CD14-positive monocyte (primary cell): Measurements from ENCODE around the gene BIRC5. TPM values are rescaled to one million over a fixed set of nuclear protein-coding genes. Genes with fewer than 3 reads are reported as not detected.

ENCODE experiments used
- DNase-seq, 3 donors: peaks; one replicate each; pipeline ENCODE4 v3.0.0-alpha.2; 2011 to 2022
- H2AFZ ChIP-seq: 2 replicates; pipeline ENCODE4 v1.6.0; 2012; ENCODE audit warnings: mild to moderate bottlenecking, low read depth, low read length, inconsistent platforms; ENCODE audit not compliant: insufficient read depth, poor library complexity, severe bottlenecking
- H3K27ac ChIP-seq, 2 donors: 1 replicate in 1 of 2; 2 replicates in 1 of 2; pipeline ENCODE4 v1.5.1; 2012 to 2013; ENCODE audit warnings: low read length in 2 of 2, control low read depth in 1 of 2, inconsistent platforms in 1 of 2, low read depth in 1 of 2, mild to moderate bottlenecking in 1 of 2
- H3K27me3 ChIP-seq, 2 donors: one replicate each; pipeline versions ENCODE4 v1.6.0 to v1.6.1; 2011 to 2013; ENCODE audit warnings: low read length in 2 of 2; ENCODE audit not compliant: control insufficient read depth in 2 of 2, insufficient read depth in 2 of 2
- H3K36me3 ChIP-seq, 2 donors: replicated peaks in 1 of 2; 1 replicate in 1 of 2; 2 replicates in 1 of 2; pipeline versions ENCODE4 v1.5.1 to v1.6.1; 2012 to 2013; ENCODE audit warnings: low read length in 2 of 2, control low read depth in 1 of 2, inconsistent platforms in 1 of 2, mild to moderate bottlenecking in 1 of 2; ENCODE audit not compliant: insufficient read depth in 2 of 2, control insufficient read depth in 1 of 2
- H3K4me1 ChIP-seq, 2 donors: 1 replicate in 1 of 2; 2 replicates in 1 of 2; pipeline versions ENCODE4 v1.5.1 to v1.6.1; 2012 to 2013; ENCODE audit warnings: low read length in 2 of 2, control low read depth in 1 of 2, inconsistent platforms in 1 of 2, mild to moderate bottlenecking in 1 of 2, moderate library complexity in 1 of 2; ENCODE audit not compliant: insufficient read depth in 2 of 2, control insufficient read depth in 1 of 2
- H3K4me2 ChIP-seq: replicated peaks from 2 replicates; pipeline ENCODE3; 2012; ENCODE audit warnings: low read length, moderate library complexity, mild to moderate bottlenecking; ENCODE audit not compliant: poor library complexity, severe bottlenecking; ENCODE audit errors: extremely low read depth
- H3K4me3 ChIP-seq, 3 experiments: fragments of 200-600 bp in 1 of 3; sonication (generic) in 1 of 3; replicated peaks in 1 of 3; 1 replicate in 2 of 3; 2 replicates in 1 of 3; pipeline ENCODE4 v1.5.1; 2011 to 2013; ENCODE audit warnings: low read length in 3 of 3, mild to moderate bottlenecking in 3 of 3, control low read depth in 2 of 3, low read depth in 2 of 3, inconsistent platforms in 1 of 3, moderate library complexity in 1 of 3
- H3K79me2 ChIP-seq: 2 replicates; pipeline ENCODE4 v1.6.0; 2012; ENCODE audit warnings: mild to moderate bottlenecking, control low read depth, inconsistent platforms, low read length, moderate library complexity; ENCODE audit not compliant: insufficient read depth
- H3K9ac ChIP-seq: 2 replicates; pipeline ENCODE4 v1.6.0; 2017; ENCODE audit warnings: low read length, mild to moderate bottlenecking; ENCODE audit not compliant: insufficient read depth, poor library complexity, severe bottlenecking
- H3K9me3 ChIP-seq, 2 donors: replicated peaks in 1 of 2; 1 replicate in 1 of 2; 2 replicates in 1 of 2; pipeline versions ENCODE4 v1.5.1 to v1.6.1; 2012 to 2013; ENCODE audit warnings: low read length in 2 of 2, control low read depth in 1 of 2; ENCODE audit not compliant: control insufficient read depth in 1 of 2, insufficient read depth in 1 of 2
- H4K20me1 ChIP-seq: 2 replicates; pipeline ENCODE4 v1.6.0; 2012; ENCODE audit warnings: mild to moderate bottlenecking, low read length, control low read depth, moderate library complexity; ENCODE audit not compliant: insufficient read depth
- H3K27ac Mint-ChIP-seq, 7 donors: one replicate each; pipeline ENCODE4 v1.8.0; 2020; ENCODE audit warnings: mild to moderate bottlenecking in 7 of 7, mixed read lengths in 7 of 7, moderate library complexity in 6 of 7, inconsistent platforms in 2 of 7
- H3K27me3 Mint-ChIP-seq, 3 donors: one replicate each; pipeline ENCODE4 v1.8.0; 2021 to 2022; ENCODE audit warnings: low read depth in 3 of 3, mild to moderate bottlenecking in 3 of 3, mixed read lengths in 3 of 3, moderate library complexity in 3 of 3, inconsistent platforms in 1 of 3
- H3K36me3 Mint-ChIP-seq, 2 donors: one replicate each; pipeline ENCODE4 v1.8.0; 2020; ENCODE audit warnings: mixed read lengths in 2 of 2, inconsistent platforms in 1 of 2, mild to moderate bottlenecking in 1 of 2
- H3K4me1 Mint-ChIP-seq: one replicate; pipeline ENCODE4 v1.8.0; 2020; ENCODE audit warnings: mild to moderate bottlenecking, mixed read lengths
- H3K4me3 Mint-ChIP-seq, 2 donors: one replicate each; pipeline ENCODE4 v1.8.0; 2020; ENCODE audit warnings: mild to moderate bottlenecking in 2 of 2, mixed read lengths in 2 of 2, moderate library complexity in 1 of 2
- H3K9me3 Mint-ChIP-seq, 7 donors: one replicate each; pipeline ENCODE4 v1.8.0; 2020 to 2022; ENCODE audit warnings: mixed read lengths in 7 of 7, mild to moderate bottlenecking in 6 of 7, moderate library complexity in 6 of 7, inconsistent platforms in 2 of 7
- WGBS: methylation state at CpG from one replicate; pipeline ENCODE4 v1.1.5; 2013; ENCODE audit warnings: missing lambda C conversion rate; ENCODE audit not compliant: insufficient coverage; 5-methylcytosine and 5-hydroxymethylcytosine counted together
- intact Hi-C, 2 donors: fragments of 100-400 bp; cut with micrococcal nuclease; formaldehyde crosslinking; loops; one replicate each; pipeline versions ENCODE4 v1.15.0 to v1.15.1; 2023
- polyA plus RNA-seq, 3 donors: library from polyadenylated mRNA; depleted of rRNA in 1 of 3; unstranded in 2 of 3; stranded (reverse) in 1 of 3; fragments of 300-500 nt in 2 of 3; fragments of >200 nt in 1 of 3; fragmentation: Illumina TruSeq in 2 of 3; gene quantifications; 1 replicate in 2 of 3; 2 replicates in 1 of 3; pipeline ENCODE4 v1.2.3, GENCODE V29; 2012 to 2021
- TF ChIP-seq, protein P1 (sequence below): fragments of 200-600 bp; IDR thresholded peaks from one replicate; pipeline ENCODE4 v1.8.0; 2022; ENCODE audit warnings: antibody characterized with exemption, mild to moderate bottlenecking

The BIRC5 gene
- polyA plus RNA-seq, 3 donors, result 0.20 TPM; not detected in 2

DNA sequence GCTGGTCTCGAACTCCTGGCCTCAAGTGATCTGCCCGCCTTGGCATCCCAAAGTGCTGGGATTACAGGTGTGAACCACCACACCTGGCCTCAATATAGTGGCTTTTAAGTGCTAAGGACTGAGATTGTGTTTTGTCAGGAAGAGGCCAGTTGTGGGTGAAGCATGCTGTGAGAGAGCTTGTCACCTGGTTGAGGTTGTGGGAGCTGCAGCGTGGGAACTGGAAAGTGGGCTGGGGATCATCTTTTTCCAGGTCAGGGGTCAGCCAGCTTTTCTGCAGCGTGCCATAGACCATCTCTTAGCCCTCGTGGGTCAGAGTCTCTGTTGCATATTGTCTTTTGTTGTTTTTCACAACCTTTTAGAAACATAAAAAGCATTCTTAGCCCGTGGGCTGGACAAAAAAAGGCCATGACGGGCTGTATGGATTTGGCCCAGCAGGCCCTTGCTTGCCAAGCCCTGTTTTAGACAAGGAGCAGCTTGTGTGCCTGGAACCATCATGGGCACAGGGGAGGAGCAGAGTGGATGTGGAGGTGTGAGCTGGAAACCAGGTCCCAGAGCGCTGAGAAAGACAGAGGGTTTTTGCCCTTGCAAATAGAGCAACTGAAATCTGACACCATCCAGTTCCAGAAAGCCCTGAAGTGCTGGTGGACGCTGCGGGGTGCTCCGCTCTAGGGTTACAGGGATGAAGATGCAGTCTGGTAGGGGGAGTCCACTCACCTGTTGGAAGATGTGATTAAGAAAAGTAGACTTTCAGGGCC is 5.5 kb downstream of the BIRC5 start:
- Histone ChIP-seq H3K79me2 (peaks cover 51% of the 10 kb centered on the region), H3K4me3 (no peak overlapping the region), H3K4me1 (peaks cover 6 to 14% of the 10 kb centered on the region in 2 donors), H3K36me3 (peaks cover 31 to 66% of the 10 kb centered on the region in 2 donors), H4K20me1 (no peaks in the 10 kb centered on the region), H3K27ac (no peak overlapping the region), H3K4me2 (no peak overlapping the region), H3K9ac (no peak overlapping the region), H2AFZ (no peak overlapping the region), H3K27me3 (no peaks in the 10 kb centered on the region), H3K9me3 (no peaks in the 10 kb centered on the region)
- H3K9me3 Mint-ChIP-seq, result no peaks in the 10 kb centered on the region
- no peak for DNase-seq
- peaks cover 35 to 65% of the 10 kb centered on the region in 2 donors for H3K36me3 Mint-ChIP-seq
- H3K27me3 Mint-ChIP-seq, result no peaks in the 10 kb centered on the region
- intact Hi-C loops, result no loop called here
- H3K27ac Mint-ChIP-seq, result peak overlapping the region in 4 of 7 donors; percentile 14 to 70 (median 43)
- WGBS, result 97% methylated on average over 10 of the region's 11 CpGs
- TF ChIP-seq, protein P1, sequence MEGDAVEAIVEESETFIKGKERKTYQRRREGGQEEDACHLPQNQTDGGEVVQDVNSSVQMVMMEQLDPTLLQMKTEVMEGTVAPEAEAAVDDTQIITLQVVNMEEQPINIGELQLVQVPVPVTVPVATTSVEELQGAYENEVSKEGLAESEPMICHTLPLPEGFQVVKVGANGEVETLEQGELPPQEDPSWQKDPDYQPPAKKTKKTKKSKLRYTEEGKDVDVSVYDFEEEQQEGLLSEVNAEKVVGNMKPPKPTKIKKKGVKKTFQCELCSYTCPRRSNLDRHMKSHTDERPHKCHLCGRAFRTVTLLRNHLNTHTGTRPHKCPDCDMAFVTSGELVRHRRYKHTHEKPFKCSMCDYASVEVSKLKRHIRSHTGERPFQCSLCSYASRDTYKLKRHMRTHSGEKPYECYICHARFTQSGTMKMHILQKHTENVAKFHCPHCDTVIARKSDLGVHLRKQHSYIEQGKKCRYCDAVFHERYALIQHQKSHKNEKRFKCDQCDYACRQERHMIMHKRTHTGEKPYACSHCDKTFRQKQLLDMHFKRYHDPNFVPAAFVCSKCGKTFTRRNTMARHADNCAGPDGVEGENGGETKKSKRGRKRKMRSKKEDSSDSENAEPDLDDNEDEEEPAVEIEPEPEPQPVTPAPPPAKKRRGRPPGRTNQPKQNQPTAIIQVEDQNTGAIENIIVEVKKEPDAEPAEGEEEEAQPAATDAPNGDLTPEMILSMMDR, result no peak
- no peak overlapping the region for H3K4me3 Mint-ChIP-seq
- peaks cover 12% of the 10 kb centered on the region for H3K4me1 Mint-ChIP-seq

GRCh38 chr17:78223061-78223460 is 9.0 kb downstream of the BIRC5 start:
- Histone ChIP-seq H3K36me3 (peaks cover 36 to 68% of the 10 kb centered on the region in 2 donors), H4K20me1 (no peaks in the 10 kb centered on the region), H3K9me3 (no peaks in the 10 kb centered on the region), H3K4me2 (no peak overlapping the region), H3K9ac (no peak overlapping the region), H3K4me3 (no peak overlapping the region), H2AFZ (no peak overlapping the region), H3K79me2 (peaks cover 24% of the 10 kb centered on the region), H3K27ac (no peak overlapping the region), H3K4me1 (peaks cover 13 to 14% of the 10 kb centered on the region in 2 donors), H3K27me3 (peaks cover 0 to 19% of the 10 kb centered on the region in 2 donors)
- no peak for DNase-seq
- TF ChIP-seq, protein P1, result no peak
- H3K27me3 Mint-ChIP-seq, result peaks cover 10 to 21% (median 17%) of the 10 kb centered on the region in 3 donors
- 0% methylated on average over 1 of the region's 4 CpGs for WGBS
- no peaks in the 10 kb centered on the region for H3K9me3 Mint-ChIP-seq
- H3K4me3 Mint-ChIP-seq, result no peak overlapping the region
- intact Hi-C loops, result no loop called here
- peak overlapping the region in 2 of 7 donors; percentile 6 to 76 for H3K27ac Mint-ChIP-seq
- H3K36me3 Mint-ChIP-seq, result peaks cover 44 to 73% of the 10 kb centered on the region in 2 donors
- peaks cover 18% of the 10 kb centered on the region for H3K4me1 Mint-ChIP-seq
